HFFc6 (cell line): ENCODE measurements around the gene SIK3. TPM values are rescaled to one million over a fixed set of nuclear protein-coding genes. Genes with fewer than 3 reads are reported as not detected.
A peak's percentile ranks its signal among the peaks of the same experiment; 100 is the strongest.

Experiments
- DNase-seq: peaks from one replicate; pipeline ENCODE4 v3.0.0-alpha.2; 2018
- H3K27ac Mint-ChIP-seq: 2 replicates; pipeline ENCODE4 v1.8.0; 2020; ENCODE audit warnings: mild to moderate bottlenecking, mixed read lengths
- H3K27me3 Mint-ChIP-seq: 2 replicates; pipeline ENCODE4 v1.8.0; 2021; ENCODE audit warnings: mild to moderate bottlenecking, moderate library complexity, mixed read lengths; ENCODE audit not compliant: insufficient read depth
- H3K36me3 Mint-ChIP-seq: 2 replicates; pipeline ENCODE4 v1.8.0; 2021; ENCODE audit warnings: low read depth, mixed read lengths
- H3K4me1 Mint-ChIP-seq: 2 replicates; pipeline ENCODE4 v1.8.0; 2020; ENCODE audit warnings: low read depth, mixed read lengths
- H3K4me3 Mint-ChIP-seq: 2 replicates; pipeline ENCODE4 v1.8.0; 2020; ENCODE audit warnings: mild to moderate bottlenecking, moderate library complexity, mixed read lengths
- H3K9me3 Mint-ChIP-seq: 2 replicates; pipeline ENCODE4 v1.8.0; 2020; ENCODE audit warnings: mild to moderate bottlenecking, mixed read lengths
- total RNA-seq, 6 experiments: library from RNA; stranded (reverse); fragmentation: NEBNext Ultra II Directional; extraction: Animal tissue kit (Norgen Biotek cat#: 25700); gene quantifications; 2 replicates in 1 of 6; 3 replicates in 5 of 6; pipeline ENCODE4 v1.2.3, GENCODE V29; 2021
- TF ChIP-seq, protein P1 (sequence below): fragments of 200-600 bp; sonication (generic); IDR thresholded peaks from 2 replicates; pipeline ENCODE4 v1.5.0; 2021; ENCODE audit warnings: antibody characterized with exemption, mild to moderate bottlenecking

The SIK3 gene
- total RNA-seq, 6 experiments from 2014 or later: 15.6 to 23.3 (median 19.9) TPM

DNA sequence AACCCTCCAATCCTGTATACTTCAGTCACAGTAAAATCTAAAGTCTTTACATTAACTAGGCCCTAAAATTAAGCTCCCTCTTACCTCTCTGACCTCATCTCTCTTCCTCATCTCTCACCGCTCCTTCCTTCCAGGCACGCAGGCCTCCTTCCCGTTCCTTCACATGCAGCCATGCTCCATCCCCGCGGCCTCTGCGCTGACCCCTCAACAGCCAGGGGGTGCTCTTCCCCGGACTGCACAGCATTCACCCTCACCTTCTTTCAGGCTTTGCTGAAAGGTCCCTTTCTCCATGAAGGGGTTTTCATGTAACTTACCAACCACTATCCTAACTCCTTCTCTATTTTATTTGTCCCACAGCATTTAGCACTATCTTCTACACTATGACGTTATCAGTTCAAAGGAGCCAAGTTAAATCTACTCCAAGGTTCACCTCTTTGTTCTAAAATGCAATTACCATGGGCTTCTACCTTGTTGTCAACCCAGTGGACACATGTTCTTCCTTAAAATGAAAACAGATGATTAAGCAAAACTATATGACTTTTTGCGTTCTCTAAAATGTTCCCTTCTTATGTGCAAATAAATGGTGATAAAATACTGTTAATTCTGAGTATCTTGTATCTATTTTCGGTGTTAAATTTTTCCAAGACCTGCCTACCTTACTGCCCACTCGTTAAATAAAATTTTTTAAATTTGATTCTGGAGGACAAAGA is 203.0 kb downstream of the SIK3 start:
- Mint-ChIP-seq H3K27me3 (no peaks in the 10 kb centered on the region; the same call in 1 of the 2 replicates), H3K9me3 (peaks cover 5% of the 10 kb centered on the region; the same call in 1 of the 2 replicates), H3K36me3 (peaks cover 22% of the 10 kb centered on the region), H3K4me3 (no peak overlapping the region), H3K4me1 (peaks cover 9% of the 10 kb centered on the region), H3K27ac (no peak overlapping the region)
- TF ChIP-seq, protein P1, sequence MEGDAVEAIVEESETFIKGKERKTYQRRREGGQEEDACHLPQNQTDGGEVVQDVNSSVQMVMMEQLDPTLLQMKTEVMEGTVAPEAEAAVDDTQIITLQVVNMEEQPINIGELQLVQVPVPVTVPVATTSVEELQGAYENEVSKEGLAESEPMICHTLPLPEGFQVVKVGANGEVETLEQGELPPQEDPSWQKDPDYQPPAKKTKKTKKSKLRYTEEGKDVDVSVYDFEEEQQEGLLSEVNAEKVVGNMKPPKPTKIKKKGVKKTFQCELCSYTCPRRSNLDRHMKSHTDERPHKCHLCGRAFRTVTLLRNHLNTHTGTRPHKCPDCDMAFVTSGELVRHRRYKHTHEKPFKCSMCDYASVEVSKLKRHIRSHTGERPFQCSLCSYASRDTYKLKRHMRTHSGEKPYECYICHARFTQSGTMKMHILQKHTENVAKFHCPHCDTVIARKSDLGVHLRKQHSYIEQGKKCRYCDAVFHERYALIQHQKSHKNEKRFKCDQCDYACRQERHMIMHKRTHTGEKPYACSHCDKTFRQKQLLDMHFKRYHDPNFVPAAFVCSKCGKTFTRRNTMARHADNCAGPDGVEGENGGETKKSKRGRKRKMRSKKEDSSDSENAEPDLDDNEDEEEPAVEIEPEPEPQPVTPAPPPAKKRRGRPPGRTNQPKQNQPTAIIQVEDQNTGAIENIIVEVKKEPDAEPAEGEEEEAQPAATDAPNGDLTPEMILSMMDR: peak; percentile 61
- DNase-seq: no peak

DNA sequence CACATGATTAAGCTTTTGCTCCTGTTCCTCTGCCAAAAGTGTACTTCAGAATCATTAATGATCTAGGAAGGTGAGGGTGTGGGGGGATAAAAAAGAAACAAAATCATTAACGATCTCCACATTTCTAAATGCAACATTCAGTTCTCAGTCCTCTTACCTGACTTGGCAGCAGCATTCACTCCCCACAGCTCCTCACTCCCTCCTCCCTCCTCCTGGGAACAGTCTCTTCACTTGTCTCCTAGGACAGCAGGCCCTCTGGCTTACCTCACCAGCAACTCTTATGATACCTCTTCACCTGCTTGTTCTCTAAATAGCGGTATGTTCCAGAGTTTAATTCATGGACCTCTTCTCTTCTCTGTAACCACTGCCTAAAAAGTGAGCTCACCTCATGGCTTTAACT is 204.3 kb downstream of the SIK3 start:
- Mint-ChIP-seq H3K27me3 (no peaks in the 10 kb centered on the region; the same call in 1 of the 2 replicates), H3K4me3 (no peak overlapping the region), H3K9me3 (no peaks in the 10 kb centered on the region), H3K27ac (no peak overlapping the region), H3K36me3 (peaks cover 11% of the 10 kb centered on the region; the same call in 1 of the 2 replicates), H3K4me1 (peaks cover 13% of the 10 kb centered on the region)
- TF ChIP-seq, protein P1: no peak
- no peak for DNase-seq

DNA sequence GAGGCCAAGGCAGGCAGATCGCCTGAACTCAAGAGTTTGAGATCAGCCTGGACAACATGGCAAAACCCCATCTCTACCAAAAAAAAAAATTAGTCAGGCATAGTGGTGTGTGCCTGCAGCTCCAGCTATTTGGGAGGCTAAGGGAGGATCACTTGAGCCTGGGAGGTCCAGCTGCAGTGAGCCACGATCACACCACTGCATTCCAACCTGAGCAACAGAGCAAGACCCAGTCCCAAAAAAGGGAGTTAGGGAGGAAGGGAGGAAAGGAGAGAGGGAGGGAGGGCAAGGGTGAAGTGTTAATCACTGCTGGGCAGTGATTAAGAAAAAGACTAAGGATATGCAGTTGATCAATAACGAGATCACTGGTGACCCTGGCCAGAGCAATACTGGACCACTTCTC is 204.8 kb downstream of the SIK3 start:
- Mint-ChIP-seq H3K4me3 (no peak overlapping the region), H3K9me3 (no peaks in the 10 kb centered on the region), H3K4me1 (peaks cover 15% of the 10 kb centered on the region), H3K36me3 (peaks cover 11% of the 10 kb centered on the region; the same call in 1 of the 2 replicates), H3K27ac (no peak overlapping the region), H3K27me3 (no peaks in the 10 kb centered on the region; the same call in 1 of the 2 replicates)
- DNase-seq: no peak
- TF ChIP-seq, protein P1: no peak

DNA sequence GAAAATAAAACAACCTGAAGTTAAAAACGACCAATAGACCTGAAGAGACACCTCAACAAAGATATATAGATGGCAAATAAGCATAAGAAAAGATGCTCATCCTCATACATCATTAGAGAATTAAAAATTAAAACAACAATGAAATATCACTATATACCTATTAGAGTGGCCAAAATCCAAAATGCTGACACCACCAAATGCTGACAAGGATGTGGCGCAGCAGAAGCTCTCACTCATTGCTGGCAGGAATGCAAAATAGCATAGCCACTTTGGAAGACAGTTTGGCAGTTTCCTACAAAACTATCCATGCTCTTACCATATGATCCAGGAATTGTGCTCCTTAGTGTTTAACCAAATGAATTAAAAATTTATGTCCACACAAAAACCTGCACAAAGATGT is 205.9 kb downstream of the SIK3 start:
- Mint-ChIP-seq H3K4me1 (peaks cover 25% of the 10 kb centered on the region), H3K27ac (no peak overlapping the region), H3K4me3 (no peak overlapping the region), H3K9me3 (no peaks in the 10 kb centered on the region), H3K36me3 (peaks cover 11% of the 10 kb centered on the region; the same call in 1 of the 2 replicates), H3K27me3 (no peaks in the 10 kb centered on the region; the same call in 1 of the 2 replicates)
- DNase-seq: no peak
- TF ChIP-seq, protein P1: no peak

DNA sequence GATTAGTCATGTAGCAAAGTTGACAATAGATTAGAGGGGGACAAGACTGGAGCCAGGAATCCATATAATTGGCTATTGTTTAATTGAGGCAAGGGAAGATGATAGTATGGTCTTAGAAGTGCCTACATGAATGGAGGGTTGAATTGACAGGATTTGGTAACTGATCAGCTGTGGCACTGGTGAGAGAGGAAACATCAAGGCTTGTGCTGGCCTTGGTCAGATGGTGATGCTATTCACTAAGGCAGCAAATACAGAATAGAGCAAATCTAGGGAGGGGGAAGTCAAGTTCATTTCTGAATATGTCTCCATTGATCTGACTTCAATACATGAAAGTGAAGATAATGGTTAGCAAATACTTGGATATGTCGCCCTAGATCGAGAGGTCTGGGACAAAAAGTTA is 206.5 kb downstream of the SIK3 start:
- H3K4me1 Mint-ChIP-seq: peaks cover 27% of the 10 kb centered on the region
- TF ChIP-seq, protein P1: no peak

More for the DNA sequence above, 206.5 kb downstream of the SIK3 start:
- Mint-ChIP-seq H3K9me3 (no peaks in the 10 kb centered on the region), H3K36me3 (peaks cover 11% of the 10 kb centered on the region; the same call in 1 of the 2 replicates), H3K27me3 (no peaks in the 10 kb centered on the region; the same call in 1 of the 2 replicates), H3K4me3 (no peak overlapping the region), H3K27ac (no peak overlapping the region)
- no peak for DNase-seq
